ENCODE results near the gene HAUS3.
A peak's percentile ranks its signal among the peaks of the same experiment; 100 is the strongest.

HAUS3 gene

DNA sequence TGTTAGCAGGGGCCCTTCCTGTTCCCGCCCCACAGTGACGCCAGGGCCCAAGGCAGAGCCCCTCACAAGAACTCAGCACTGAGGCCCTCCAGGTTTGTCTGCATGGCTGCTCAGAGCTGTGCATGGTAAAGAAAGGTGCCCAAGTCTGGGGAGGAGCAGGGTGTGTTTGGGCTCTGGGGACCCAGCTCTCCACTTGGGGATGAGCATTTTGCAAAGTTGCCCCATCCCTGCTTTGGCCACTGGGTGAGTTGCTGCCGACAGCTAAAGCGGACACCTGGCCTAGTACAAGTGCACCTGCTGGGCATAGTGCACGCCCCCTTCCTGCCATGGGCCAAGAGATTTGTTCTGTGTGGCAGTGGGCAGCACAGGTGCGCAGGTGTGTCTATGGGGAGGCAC lies 22.0 kb upstream of the HAUS3 start:
- no peak for DNase-seq (ENCODE audit: low spot score)

DNA sequence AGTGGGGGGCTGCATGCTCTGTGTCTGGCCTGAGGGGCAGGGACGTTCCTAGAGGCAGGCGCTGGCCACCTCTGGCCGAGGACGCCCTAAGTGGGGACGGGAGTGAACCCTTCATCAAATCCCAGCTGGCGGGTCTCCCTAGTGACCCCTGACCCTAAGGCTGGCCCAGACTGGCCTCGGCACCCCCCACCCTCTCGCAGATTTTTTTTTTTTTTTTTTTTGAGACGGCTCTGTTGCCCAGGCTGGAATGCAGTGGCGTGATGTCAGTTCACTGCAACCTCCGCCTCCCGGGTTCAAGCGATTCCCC lies 21.0 kb upstream of the HAUS3 start:
- DNase-seq (ENCODE audit: low spot score): no peak

DNA sequence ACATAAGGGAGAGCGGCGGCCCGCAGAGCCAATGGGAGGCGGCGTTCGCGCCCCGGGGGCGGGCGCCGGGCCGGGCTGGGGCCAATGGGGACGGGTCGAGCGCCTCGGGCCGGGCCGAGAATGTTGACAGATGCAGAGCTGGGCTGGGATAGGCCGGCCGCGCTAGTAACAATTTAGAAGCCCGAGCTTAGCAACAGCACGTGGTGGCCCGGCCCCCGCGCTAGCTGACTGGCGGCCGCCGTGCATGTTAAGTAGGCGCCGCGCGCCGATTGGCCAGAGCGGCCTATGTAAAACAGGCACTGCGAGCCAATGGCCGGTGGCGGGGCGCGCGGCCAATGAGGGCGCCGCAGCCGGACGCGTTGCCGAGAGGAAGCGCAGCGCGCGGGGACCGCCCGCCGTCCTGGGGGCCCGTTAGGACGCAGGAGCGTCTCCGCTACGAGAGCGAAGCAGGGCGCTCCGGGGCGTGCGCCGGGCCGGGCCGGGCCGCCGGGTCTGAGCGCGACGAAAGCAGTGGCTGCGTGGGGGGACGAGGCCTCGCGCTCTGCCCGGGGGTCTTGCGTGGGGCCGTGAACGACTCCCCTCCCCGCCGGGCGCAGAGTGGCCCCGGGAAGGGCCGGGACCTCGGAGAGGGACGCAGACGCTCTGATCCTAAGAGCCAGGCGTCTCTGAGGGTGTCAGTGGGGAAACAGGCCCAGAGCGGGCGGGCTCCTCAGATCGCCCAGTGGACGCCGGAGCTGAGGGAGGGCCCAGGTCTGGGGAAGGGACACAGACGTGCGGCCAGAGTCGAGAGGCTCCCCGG lies 20.4 kb upstream of the HAUS3 start:
- peak; percentile 99 for DNase-seq (ENCODE audit: low spot score)

- no peak for DNase-seq (ENCODE audit: low spot score)
These were observed 19.9 kb upstream of the HAUS3 start, which contains the start of gene MXD4 for GRCh38 chr4:2261853-2262144. MXD4 (minus strand) TSS chr4:2262109; CDS start chr4:2261980, 129 bp downstream.

DNA sequence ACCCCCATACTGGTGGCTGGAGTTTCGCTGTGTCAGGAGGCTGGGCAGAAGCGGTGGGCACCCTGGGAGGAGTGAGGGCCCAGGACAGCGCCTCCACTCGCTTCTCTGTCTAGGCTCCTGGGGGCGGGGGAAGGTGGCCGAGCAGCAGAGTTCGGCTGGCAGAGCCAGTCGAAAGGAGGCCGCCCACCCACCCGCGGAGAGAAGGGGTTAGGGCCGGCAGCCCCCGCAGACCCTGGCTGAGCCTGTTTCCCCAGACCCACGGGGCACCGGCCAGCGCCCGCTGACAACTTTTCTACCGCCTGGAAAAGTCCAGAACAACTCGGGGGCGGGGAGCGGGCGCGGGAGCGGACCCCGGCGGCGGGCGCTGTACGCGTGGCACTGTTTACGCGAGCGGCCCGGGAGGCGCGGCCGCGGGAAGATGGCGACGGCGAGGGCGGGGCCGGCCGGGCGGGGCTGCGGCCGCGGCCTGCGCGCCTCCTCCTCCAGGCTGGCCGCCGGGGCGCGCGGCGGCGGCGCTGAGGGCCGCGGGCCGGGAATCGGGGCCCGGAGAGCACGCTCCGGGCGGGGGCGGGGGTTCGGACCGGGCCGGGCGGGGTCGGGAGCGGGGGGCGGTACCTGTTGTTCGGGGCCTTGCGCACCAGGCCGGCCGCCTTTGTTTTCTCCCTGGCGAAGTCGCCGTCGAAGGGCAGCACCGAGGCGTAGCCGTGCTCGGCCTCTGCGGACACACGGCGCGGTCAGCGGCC lies 19.4 kb upstream of the HAUS3 start:
- DNase-seq (ENCODE audit: low spot score): no peak

DNA sequence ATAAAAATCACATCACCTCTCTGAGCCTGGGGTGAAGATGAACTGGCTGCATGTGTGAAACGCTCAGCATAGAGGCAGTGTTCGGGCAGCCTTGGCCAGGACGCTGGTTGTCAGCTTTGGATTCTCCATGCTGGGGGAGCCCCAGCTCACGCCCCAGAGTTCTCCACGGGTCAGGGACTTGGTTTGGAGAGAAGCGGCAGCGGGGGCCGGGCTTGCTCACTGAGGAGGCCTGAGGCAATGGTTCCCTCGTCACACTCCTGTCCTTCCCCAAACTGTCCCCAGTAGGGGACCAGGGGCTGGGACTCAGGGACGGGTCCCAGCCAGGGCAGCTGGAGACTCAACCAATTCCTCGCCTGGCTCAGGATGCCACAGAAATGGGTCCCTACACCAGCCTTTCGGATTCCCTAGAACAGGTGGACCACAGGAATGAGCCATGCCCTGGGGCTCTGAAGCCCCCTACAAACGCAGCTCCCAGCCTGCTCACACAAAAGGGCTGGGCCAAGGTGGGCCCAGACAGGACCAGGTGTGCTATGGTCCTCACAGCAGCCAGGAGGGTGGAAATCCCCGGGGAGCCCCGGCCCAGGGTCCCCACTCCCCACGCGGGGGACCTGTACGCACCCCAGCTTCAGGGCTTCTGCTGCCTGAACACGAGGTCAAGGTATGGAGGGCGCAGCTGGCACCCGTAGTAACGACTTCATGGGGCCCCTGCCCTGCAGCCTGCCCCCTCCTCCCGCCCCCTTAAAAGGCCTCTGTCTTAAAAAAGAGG lies 18.6 kb upstream of the HAUS3 start:
- no peak for DNase-seq (ENCODE audit: low spot score)

DNA sequence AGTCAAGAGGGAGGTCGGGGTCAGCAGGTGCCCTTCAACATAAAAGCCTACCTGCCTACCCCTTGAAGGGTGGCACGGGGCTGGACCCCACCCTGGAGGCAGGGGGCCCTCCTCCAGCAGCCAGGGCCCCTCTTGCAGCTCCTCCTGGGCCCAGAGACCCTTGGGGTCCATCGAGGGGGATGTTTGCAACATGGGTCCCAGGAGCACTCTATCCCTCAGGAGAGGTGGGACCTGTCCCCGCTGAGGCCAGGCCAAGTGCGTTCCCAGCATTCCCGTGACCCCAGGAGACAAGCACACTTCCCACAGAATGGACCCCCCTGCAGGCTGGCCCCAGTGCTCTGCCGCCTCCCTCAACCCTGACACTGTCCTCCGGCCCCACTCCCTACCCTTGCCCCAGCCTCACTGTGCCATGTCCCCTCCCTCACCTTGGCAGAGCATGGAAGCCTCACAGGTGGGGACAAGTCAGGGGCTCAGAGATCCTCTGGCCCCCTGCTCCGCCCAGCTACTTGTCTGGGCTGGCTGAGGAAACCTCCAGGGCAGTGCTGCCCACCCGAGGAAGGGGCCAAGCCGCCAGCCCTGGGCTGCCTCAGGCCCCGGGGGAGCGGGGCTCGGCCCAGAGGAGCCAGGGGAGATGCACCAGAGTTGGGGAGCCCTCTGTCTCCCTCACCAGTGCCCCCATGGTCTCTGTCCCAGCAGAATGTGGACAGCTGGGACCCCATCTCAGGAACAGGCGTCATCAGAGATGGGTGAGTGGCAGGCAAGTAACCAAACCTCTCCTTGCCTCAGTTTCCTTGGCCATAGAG lies 17.8 kb upstream of the HAUS3 start:
- DNase-seq (ENCODE audit: low spot score): no peak

- no peak for DNase-seq (ENCODE audit: low spot score)
These were observed 17.2 kb upstream of the HAUS3 start for GRCh38 chr4:2259036-2259540.

- DNase-seq (ENCODE audit: low spot score): no peak
These were observed 16.4 kb upstream of the HAUS3 start for GRCh38 chr4:2258091-2259035.

DNA sequence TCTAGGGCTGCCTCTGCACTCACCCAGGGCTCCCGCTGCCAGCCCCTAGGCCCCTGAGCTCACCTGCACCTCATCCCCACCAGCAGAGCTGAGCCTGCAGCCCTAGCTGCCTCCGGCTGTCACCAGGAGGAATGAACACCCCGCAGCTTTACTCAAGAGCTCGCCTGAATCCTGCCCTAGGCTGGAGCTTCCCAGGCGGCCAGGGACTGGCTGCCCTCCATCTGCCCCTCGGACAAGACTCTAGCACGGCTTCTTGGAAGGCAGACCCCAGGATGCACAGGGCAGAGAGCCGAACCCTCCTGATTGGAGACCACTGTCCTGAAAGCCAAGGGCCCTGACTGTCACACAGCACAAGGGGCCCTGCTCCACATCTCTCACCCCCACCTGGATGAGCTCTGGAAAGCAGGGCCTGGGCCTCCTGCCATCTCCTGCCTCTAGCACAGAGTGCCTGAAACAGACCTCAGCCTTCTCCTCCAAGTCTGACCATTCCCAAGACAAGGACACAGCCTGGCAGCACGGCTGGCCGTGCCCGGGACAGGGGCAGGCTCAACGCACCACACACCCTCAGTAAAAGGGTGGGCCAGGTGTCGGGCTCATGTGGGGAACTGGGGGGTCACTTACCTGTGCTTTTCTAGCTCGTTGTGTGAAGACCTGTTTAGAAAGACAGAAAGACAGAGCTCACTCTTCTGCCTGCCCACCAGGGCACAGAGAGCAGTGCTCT lies 15.6 kb upstream of the HAUS3 start:
- DNase-seq (ENCODE audit: low spot score): no peak

GRCh38 chr4:2256781-2257191 lies 14.9 kb upstream of the HAUS3 start:
- no peak for DNase-seq (ENCODE audit: low spot score)

- no peak for DNase-seq (ENCODE audit: low spot score)
These were observed 14.3 kb upstream of the HAUS3 start for GRCh38 chr4:2256156-2256731.

- no peak for DNase-seq (ENCODE audit: low spot score)
These were observed 13.7 kb upstream of the HAUS3 start for GRCh38 chr4:2255501-2256155.

GRCh38 chr4:2254665-2255500 lies 13.0 kb upstream of the HAUS3 start:
- no peak for DNase-seq (ENCODE audit: low spot score)

DNA sequence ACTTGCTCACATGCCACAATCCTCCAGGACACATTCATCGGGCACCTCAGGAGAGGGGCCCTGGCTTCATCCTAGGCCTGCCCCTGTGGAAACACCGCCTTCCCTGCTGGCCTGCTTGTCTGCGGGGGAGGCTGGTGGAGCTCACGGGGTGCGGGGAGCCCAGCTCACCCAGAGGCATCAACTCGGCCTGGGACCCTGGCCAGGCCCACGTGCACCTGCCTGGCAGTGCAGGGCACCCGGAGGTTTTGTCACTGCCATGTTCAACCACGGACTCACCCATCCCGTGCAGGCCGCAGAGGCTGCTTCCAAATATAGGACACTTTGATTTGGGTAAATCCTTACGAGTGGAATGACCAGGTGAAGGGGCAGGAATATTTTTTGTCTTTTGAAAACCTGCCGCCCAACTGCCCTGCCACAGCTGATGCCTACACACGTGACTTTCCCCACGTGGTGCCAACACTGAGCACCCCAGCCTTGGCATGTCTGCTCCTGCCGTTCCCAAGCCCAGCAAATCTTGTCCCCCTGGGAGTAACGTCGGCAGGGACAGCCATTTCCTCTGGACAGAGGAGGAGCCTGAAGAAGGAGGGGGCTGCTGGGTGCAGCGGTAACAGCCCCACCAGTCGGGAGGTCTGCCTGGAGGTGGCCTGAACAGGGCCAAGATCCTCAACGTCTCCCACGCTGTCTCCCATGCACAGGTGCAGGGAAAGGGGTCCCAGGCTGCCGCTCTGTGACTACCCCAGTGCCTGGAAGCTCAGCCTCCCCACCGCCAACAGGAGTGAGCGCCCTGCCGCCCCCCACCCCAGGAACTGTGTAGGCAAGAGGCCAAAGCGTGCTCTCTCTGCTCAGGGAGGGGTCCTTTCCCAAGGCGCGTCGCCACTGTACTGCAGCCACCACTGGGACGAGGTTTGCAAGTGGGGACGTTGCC lies 11.5 kb upstream of the HAUS3 start:
- no peak for DNase-seq (ENCODE audit: low spot score)

DNA sequence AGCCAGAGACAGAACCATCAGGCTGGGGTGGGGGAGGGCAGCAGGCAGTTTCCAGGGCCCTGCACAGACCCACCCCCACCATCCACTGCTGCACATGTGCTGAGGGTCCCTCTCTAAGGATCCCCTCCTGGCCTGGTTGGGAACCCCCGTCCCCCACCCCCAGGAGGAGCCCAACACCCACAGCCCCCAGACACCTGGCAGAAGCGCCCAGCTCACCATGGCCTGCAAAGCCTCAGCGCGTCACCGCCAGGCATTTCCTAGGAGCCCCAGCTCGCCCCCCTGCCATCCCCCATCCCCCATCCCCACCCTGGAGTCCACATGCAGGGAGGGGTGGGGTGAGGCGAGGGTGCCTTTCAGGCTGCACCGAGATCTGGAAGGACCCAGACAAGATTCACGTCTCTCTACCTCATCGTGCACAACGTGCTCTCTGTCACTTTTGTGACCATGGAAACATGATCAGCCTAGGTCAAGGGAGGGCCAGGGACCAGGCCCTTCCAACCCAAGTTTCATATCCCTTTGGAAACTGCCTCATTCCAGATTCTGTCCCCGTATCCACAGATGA lies 10.7 kb upstream of the HAUS3 start:
- DNase-seq (ENCODE audit: low spot score): no peak

Measured in SK-N-DZ (cell line).